Mononuclear cell (primary cell): ENCODE measurements around the gene BAX. TPM values are rescaled to one million over a fixed set of nuclear protein-coding genes. Genes with fewer than 3 reads are reported as not detected.
A peak's percentile ranks its signal among the peaks of the same experiment; 100 is the strongest.

Source experiments
- H3K27me3 ChIP-seq: 2 replicates; pipeline ENCODE4 v1.6.0; 2011; ENCODE audit warnings: low read length, control low read depth; ENCODE audit not compliant: insufficient read depth
- H3K4me1 ChIP-seq: 2 replicates; pipeline ENCODE4 v1.5.1; 2011; ENCODE audit warnings: mild to moderate bottlenecking, low read length, control low read depth; ENCODE audit not compliant: insufficient read depth
- H3K4me3 ChIP-seq: 2 replicates; pipeline ENCODE4 v1.5.1; 2011; ENCODE audit warnings: mild to moderate bottlenecking, low read length, moderate library complexity
- H3K9me3 ChIP-seq: 2 replicates; pipeline ENCODE4 v1.5.1; 2011; ENCODE audit warnings: low read depth, mild to moderate bottlenecking, control low read depth, low read length
- total RNA-seq: library from RNA; depleted of rRNA; stranded (reverse); fragments of >200 nt; gene quantifications from one replicate; pipeline ENCODE4 v1.2.3, GENCODE V29; 2012

The BAX gene
- total RNA-seq, 1 donor: 26.6 TPM

GRCh38 chr19:48963371-48964204 lies 8.9 kb downstream of the BAX start:
- Histone ChIP-seq H3K4me3 (peak overlapping the region; percentile 42), H3K27me3 (no peaks in the 10 kb centered on the region), H3K4me1 (peaks cover 87% of the 10 kb centered on the region), H3K9me3 (no peaks in the 10 kb centered on the region)

GRCh38 chr19:48964205-48965039 lies 9.7 kb downstream of the BAX start:
- Histone ChIP-seq H3K27me3 (no peaks in the 10 kb centered on the region), H3K9me3 (no peaks in the 10 kb centered on the region), H3K4me3 (peak overlapping the region; percentile 42), H3K4me1 (peaks cover 85% of the 10 kb centered on the region)

GRCh38 chr19:48965040-48965805 lies 10.5 kb downstream of the BAX start, which contains the start of gene FTL:
FTL (plus strand) TSS chr19:48965309; CDS start chr19:48965508, 199 bp downstream.
- Histone ChIP-seq H3K4me1 (peaks cover 77% of the 10 kb centered on the region), H3K4me3 (peak within 1 kb of the TSS; percentile 98), H3K27me3 (no peaks in the 10 kb centered on the region), H3K9me3 (no peaks in the 10 kb centered on the region)

GRCh38 chr19:48965806-48966540 lies 11.3 kb downstream of the BAX start:
- peaks cover 74% of the 10 kb centered on the region for H3K4me1 ChIP-seq
- peak overlapping the region; percentile 98 for H3K4me3 ChIP-seq
- H3K27me3 ChIP-seq: no peaks in the 10 kb centered on the region
- no peaks in the 10 kb centered on the region for H3K9me3 ChIP-seq

- H3K4me1 ChIP-seq: peaks cover 68% of the 10 kb centered on the region
These were observed 12.1 kb downstream of the BAX start for GRCh38 chr19:48966541-48967345.

GRCh38 chr19:48967346-48968178 lies 12.9 kb downstream of the BAX start:
- Histone ChIP-seq H3K9me3 (no peaks in the 10 kb centered on the region), H3K4me3 (peak overlapping the region; percentile 98), H3K27me3 (no peaks in the 10 kb centered on the region), H3K4me1 (peaks cover 60% of the 10 kb centered on the region)

More at GRCh38 chr19:48966541-48967345, 12.1 kb downstream of the BAX start:
- H3K27me3 ChIP-seq: no peaks in the 10 kb centered on the region
- H3K9me3 ChIP-seq: no peaks in the 10 kb centered on the region
- H3K4me3 ChIP-seq: peak overlapping the region; percentile 98

GRCh38 chr19:48968179-48968661 lies 13.5 kb downstream of the BAX start:
- no peaks in the 10 kb centered on the region for H3K27me3 ChIP-seq
- no peak overlapping the region for H3K4me3 ChIP-seq
- peaks cover 56% of the 10 kb centered on the region for H3K4me1 ChIP-seq
- H3K9me3 ChIP-seq: no peaks in the 10 kb centered on the region

- peaks cover 50% of the 10 kb centered on the region for H3K4me1 ChIP-seq
These were observed 14.1 kb downstream of the BAX start for GRCh38 chr19:48968813-48969218.

GRCh38 chr19:48969276-48970138 lies 14.8 kb downstream of the BAX start:
- H3K9me3 ChIP-seq: no peaks in the 10 kb centered on the region
- peaks cover 43% of the 10 kb centered on the region for H3K4me1 ChIP-seq
- no peaks in the 10 kb centered on the region for H3K27me3 ChIP-seq
- no peak overlapping the region for H3K4me3 ChIP-seq

More at GRCh38 chr19:48968813-48969218, 14.1 kb downstream of the BAX start:
- Histone ChIP-seq H3K4me3 (no peak overlapping the region), H3K9me3 (no peaks in the 10 kb centered on the region), H3K27me3 (no peaks in the 10 kb centered on the region)

- Histone ChIP-seq H3K9me3 (no peaks in the 10 kb centered on the region), H3K4me3 (no peak overlapping the region), H3K4me1 (peaks cover 40% of the 10 kb centered on the region), H3K27me3 (no peaks in the 10 kb centered on the region)
These were observed 15.6 kb downstream of the BAX start for GRCh38 chr19:48970139-48970766.

GRCh38 chr19:48970923-48971395 lies 16.3 kb downstream of the BAX start:
- Histone ChIP-seq H3K27me3 (no peaks in the 10 kb centered on the region), H3K4me3 (no peak overlapping the region), H3K4me1 (peaks cover 39% of the 10 kb centered on the region), H3K9me3 (no peaks in the 10 kb centered on the region)
